DMS53 treated with DMSO at 0.1 percent for 48 hours (cell line): ENCODE results near the gene PCDHB10.

Experiments
- DNase-seq: peaks from one replicate; lab custom pipeline; 2025; ENCODE audit not compliant: unreplicated experiment; lab: John Stamatoyannopoulos, UW

The PCDHB10 gene

DNA sequence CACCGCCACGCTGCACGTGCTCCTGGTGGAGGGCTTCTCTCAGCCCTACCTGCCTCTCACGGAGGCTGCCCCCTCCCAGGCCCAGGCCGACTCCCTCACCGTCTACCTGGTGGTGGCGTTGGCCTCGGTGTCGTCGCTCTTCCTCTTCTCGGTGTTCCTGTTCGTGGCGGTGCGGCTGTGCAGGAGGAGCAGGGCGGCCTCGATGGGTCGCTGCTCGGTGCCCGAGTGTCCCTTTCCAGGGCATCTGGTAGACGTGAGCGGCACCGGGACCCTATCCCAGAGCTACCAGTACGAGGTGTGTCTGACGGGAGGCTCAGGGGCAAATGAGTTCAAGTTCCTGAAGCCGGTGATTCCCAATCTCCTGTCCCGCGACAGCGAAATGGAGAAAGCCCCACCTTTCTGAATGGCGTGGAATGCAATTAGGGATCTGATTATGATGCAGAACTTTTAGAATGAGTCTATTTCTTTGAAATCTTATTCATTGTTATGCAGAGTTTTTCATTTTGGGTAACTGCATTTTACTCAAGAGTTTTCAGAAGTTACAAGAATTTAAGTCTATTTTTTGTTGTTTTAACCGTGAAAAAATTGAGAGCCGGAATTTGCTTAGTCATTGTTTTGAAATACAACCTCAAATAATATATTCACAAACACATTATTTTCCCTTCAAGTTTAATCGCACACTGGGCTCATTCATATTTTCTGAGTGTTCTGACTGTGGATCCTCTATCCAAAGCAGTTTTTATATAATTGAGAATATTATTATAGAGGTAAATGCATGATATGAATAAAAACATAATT, 44.6 kb downstream of the PCDHB10 start:
- DNase-seq, result no peak

DNA sequence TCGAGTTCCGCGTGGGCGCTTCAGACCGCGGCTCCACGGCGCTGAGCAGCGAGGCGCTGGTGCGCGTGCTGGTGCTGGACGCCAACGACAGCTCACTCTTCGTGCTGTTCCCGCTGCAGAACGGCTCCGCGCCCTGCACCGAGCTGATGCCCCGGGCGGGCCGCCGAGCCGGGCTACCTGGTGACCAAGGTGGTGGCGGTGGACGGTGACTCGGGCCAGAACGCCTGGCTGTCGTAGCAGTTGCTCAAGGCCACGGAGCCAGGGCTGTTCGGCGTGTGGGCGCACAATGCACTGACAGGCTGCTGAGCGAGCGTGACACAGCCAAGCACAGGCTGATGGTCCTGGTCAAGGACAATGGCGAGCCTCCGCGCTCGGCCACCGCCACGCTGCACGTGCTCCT, 49.3 kb downstream of the PCDHB10 start:
- DNase-seq, result no peak
